Measurements from ENCODE around the gene CSTPP1.

CSTPP1 gene

DNA sequence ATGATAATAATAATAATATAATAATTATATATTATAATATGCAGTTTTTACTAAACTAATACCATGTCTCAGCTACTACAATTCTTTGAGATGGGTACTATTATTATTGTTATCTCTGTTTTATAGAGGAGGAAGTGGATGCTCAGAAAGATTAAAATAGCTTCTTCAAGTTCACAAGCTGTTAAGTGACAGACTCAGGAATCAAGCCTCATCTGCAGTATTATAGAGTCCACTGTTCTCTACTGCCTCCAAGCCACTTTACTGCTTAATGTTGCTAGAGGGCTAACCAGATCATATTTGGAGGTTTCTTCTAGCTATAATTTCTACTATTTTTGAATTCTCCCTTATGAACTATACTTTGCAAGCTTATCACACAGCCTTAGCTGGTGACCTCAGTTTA, 62.7 kb downstream of the CSTPP1 start:
- DNase-seq, result no peak

DNA sequence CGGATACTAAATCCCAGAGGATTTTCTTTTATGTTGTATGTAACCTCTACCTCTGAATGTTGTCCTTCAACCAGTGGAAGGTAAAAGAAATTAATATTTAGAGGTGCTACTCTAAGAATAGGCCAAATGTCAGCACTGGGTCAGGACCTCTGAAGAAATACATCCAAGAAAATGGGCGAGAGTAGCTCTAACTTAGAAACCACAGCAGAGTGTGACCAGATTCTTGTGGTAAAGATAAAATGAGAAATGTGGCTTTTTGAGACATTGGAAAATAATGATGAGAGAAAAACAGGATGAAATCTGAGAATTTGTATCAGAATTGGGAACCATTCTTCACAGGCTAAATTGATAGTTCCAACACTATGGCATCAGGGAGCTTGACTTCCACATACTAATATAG, 63.5 kb downstream of the CSTPP1 start:
- no peak for DNase-seq

DNA sequence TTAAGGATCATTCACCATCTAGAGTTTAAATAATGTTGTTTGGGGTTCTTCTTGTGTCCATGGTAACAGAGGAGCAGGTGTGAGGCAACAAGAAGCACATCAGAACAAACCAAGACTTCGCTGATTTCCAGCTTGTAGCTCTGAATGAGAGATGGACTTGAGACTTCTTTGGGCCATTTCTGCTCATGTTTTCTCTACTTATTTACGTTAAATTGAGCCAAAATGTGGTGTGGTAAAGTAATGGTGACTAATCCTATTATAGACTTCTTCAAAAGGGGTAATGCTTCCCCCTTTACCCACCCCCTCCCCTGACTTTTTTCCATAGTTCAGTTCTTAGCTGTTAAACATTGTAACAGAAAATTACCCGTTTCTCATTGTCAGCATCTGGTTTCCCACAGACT, 65.2 kb downstream of the CSTPP1 start:
- no peak for DNase-seq

DNA sequence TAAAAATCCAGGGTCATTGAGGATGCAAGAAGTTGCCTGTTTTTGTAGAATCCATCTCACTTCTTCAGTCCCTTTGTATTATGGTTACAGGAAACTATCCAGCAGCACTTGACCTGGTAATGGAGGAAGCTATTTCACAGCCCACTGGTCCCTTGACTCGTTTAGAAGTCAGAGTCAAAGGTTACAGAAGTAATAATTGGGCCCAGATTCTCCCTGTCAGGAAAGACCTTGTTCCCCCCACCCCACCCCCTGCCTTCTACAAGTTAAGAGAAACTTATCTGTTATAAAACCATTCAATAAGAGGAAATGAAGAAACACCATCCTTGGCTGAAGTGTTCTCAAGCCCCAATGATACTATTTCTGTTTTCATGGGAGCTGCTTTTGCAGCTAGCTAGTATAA, 65.8 kb downstream of the CSTPP1 start:
- no peak for DNase-seq

DNA sequence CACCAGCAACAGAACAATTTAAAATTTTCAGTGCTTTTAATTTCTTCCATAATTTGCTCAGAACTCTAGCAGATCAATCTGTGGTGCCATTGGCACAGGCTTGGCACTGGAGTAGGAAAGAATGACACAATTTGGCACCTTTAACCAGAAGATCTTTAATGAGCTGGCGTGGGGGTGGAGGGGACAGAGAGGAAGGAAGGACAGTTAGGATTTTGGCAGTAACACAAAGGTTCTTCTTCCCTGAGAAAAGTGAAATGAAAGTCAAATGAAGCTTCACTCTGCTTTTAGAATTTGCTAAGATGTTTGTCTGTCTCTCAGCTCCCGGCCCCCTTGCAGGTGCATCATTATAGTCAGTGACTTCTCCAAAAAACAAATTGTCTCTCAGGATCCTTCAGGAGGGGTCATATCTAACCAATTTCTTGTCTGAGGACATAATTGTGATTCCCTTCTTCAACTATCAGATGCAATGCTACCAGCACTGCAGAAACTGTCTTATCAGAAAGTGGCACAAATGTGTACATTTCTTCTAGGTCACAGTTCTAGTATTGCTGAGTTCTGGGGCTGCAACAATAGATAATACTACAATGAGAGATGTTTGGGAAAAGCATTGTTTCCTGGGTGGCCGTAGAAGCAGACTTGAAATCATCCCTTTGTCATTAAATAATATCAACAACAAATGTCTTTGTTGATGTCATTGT, 66.8 kb downstream of the CSTPP1 start:
- DNase-seq, result peak; percentile 37 to 44

DNA sequence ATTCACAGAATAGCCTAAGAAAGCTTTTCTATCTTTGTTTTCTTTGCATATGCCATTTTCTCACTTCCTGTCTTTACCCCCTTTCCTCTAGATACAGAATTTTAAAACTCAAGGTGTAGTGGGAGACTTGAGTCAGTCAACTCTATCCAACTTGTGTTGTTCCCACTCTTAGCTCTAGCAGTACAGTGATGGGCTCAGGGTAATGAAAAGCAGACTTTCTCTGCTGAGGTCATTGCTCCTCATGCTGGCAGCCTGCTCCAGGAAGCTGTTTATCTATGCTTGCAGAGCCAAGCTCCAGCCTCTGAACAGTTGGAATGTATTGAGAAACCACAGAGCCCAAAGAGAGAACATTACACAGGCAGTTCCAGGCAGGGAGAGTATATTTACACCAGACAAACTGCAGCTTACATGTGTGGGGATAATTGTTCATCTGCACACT, 68.1 kb downstream of the CSTPP1 start:
- DNase-seq, result no peak

DNA sequence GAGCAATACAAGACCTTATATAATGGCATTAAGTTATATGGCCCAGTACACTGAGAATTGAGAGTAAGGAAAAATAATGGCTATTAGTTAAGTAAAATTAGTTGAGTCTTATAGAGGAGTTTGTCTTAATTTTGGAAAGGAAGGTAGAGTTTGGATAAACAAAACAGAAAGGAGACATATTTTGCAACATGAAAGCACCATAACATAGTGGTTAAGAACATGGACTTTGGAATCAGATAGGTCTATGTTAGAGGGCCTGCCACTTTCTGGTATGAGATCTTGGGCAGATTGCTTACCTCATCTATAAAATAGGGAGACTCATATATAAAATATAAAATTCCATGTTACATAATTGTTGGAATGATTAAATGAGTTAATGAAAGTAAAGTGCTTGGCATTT, 68.9 kb downstream of the CSTPP1 start:
- no peak for DNase-seq

DNA sequence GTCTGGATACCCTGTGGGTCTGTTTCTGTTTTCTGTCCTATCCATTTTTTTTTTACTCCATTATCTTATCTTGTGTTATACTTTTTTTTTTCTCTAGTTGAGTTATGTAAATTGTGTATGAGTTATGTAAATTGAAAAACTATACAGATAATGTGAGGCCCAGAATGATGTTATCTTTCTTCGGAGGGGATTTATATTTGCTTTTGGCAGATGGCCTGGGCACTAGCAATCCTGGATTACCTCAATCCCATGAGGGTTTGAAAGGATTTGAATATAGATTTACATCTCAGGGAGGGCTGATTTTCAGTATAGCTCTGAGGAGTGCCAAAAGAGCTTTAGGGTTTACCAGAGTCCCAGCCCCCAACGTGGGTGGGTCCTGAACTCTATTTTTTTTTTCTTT, 71.0 kb downstream of the CSTPP1 start:
- DNase-seq, result no peak

DNA sequence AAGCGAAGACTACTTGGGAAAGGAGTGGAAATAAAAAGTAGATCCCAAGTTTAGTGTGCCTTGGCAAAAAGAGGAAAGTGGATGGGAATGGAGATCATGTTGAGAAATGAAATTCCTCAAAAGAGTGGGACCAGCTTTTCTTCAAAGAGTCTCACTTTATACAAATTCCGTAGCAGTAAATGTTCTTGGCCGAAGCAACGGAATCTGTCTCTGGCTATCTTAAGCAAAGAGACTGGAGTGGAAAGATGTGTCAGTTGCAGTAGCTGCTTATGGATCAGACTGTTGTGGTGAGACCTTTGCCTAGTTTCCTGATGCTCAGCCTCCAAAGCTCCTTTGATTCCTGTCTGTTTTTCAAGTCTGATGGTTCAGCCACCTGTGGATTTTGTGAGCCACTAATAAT, 73.6 kb downstream of the CSTPP1 start:
- no peak for DNase-seq

DNA sequence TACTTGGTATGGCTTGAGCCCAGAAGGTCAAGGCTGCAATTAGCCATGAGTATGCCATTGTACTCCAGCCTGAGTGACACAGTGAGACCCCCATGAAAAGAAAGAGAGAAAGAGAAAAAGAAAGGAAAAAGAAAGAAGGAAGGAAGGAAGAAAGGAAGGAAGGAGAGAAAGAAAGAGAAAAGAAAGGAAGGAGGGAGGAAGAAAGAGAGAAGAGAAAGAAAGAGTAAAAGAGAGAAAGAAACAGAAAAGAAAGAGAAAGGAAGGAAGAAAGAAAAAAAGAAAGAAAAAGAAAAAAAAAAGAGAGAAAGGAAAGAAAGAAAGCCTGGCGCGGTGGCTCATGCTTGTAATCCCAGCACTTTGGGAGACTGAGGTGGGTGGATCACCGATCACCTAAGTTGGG, 77.5 kb downstream of the CSTPP1 start:
- DNase-seq, result no peak

DNA sequence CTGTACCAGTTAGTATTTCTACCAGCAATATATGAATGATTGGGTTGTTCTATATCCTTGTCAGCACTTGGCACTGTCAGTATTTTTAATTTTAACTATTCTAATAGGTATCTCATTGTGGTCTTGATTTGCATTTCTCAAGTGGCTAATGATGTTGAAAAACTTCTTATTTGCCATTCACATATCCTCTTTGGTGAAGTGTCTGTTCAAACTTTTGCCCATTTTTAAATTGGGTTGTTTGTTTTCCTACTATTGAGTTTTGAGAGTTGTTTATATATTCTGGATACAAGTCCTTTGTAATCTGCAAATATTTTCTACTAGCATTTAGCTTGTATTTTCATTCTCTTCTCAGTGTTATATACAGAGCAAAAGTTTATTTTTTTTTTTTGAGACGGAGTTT, 82.1 kb downstream of the CSTPP1 start:
- DNase-seq, result no peak

DNA sequence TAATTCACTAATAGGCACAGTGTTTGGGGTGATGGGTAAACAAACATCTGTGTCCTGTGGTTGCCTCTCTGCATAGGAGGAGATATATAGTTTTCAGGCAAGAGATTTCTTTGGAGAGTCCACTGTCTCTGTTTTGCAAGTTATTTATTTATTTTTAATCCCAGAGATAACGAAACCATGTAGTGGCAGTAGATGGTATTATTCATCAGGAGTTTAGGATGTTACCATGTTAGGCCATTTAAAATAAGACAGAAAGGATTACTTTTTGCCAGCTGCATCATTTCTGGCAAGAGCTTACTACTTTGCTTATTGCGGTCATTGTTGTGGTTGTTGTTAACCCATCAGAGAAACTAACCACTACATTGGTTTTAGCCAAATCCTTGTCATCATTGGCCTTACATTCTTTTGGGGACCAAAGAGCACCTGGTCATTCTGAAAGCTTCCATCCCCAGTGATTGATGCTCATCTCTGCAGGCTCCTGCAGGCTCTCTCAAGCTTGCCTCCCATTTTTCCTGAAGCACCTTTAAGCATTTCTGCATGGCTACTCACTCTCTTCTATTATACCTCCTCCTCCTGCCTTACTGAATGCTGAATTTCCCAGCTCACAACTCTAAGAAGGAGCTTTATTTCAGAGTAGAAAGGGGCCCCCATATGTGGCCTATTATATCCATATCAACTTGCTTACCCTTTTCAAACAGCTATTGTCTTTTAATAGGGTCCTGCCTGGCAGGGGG, 84.4 kb downstream of the CSTPP1 start:
- no peak for DNase-seq

DNA sequence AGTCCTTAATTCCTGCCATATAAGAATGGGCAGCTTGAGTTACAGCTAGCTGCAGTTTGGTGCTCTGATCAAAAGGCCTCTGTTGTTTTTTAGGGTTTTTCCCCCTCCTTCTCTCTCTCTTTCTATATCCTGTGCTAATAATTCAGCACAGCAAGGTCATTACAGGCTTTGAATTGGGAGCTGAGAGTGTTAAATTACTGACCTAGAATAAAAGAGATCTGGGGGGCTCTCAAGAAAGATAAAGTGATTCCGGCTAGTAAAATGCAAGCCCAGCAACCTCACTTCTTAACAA, 84.9 kb downstream of the CSTPP1 start:
- no peak for DNase-seq

DNA sequence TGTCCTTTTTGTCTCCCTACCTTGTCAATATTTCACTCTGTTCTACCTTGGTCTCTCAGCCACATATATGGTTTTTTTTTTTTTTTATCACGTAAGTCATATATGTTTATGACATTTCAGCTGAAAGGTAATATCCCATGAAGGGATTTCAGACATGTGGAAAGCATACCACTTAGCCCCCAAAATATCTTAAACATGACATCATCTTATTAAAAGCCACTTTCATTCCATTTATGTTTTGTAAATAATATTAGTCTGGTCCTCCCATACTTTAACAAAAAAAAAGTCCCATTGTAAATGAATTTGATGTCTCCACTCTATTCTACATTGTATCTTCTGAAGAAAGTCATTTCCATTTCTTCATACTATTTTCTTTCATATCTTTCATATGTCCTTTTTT, 85.4 kb downstream of the CSTPP1 start:
- DNase-seq, result no peak

DNA sequence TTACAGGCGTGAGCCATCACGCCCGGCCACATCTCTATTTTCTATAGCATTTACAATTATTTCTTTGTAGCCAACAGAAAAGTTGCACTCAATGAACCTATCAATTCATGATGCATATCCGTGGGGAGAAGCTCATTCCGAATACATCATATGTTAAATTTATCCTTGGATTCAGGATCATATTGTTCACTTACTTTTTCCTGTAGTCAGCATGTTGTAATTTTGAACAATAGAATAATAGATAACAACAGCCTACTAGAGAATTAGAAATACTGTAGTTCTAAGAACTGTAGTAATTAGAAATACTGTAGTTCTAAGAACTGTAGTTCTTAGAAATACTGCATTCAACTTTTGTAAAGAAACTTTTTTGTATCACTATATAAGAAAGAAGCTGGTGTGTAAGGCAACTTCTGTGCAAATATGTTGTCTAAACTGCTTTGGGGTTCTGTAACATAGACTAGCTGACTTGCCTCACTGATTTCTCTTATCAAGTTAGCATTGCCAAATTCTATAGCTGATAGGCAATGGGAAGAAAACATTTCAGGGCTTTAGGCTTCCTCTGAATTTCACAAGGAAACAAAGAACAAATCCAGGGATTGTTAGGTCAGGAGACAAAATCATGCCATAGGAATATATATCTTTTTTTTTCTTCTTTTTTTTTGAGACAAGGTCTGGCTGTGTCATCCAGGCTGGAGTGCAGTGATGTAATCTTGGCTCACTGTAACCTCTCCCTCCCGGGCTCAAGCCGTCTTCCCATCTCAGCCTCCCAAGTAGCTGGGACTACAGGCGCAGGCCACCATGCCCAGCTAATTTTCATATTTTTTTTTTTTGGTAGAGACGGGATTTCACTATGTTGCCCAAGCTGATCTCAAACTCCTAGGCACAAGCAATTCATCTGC, 91.9 kb downstream of the CSTPP1 start:
- DNase-seq, result no peak

DNA sequence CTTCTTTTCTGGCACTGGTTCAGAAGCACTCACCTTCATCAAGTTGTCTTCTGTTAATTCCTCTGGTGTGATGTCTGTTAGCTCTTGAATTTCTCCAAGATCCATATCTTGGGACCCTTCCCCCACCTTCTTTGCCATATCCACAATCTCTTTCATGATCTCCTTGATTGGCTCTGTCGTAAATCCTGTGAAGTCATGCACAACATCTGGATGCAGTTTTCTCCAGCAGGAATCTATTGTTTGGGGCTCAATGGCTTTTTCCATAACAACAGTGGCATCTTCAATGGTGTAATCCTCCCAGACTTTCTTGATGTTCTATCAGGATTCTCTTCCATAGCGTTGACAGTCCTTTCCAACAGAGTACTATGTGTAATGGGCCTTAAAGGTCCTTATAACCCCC, 96.9 kb downstream of the CSTPP1 start:
- no peak for DNase-seq

DNA sequence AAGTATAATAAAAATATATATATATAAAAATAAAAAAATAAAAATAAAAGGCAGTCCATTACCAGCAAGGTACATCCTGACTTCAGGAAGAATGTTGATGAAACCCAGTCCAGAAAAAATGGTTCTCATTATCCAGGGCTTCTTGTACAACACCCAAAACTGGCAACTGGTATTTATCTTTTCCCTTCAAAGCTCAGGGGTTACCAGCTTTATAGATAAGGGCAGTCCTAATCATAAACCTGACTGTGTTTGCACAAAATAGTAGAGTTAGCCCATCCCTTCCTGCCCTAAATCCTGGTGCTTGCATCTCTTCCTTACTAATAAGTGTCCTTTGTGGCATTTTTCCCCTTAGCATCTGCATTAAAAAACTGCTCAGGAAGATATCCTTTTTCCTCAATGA, 97.5 kb downstream of the CSTPP1 start:
- DNase-seq, result no peak

DNA sequence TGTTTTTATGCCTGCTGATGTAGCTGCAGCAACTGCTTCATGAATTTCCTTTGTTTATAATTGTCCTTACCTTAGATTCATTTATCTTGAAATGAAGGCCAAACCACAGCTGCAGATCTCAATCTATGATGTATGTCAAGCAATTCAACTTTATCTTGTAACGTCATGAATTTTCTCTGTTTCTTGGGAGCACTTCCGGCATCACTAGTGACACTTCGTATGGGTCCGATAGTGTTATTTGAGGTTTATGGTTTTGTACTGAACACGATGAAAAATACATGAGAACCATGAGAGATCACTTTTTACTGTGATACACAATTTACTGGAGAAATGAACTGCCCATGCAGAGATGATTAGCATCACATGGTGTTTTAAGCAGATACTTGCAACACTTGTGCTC, 98.5 kb downstream of the CSTPP1 start:
- DNase-seq, result no peak

DNA sequence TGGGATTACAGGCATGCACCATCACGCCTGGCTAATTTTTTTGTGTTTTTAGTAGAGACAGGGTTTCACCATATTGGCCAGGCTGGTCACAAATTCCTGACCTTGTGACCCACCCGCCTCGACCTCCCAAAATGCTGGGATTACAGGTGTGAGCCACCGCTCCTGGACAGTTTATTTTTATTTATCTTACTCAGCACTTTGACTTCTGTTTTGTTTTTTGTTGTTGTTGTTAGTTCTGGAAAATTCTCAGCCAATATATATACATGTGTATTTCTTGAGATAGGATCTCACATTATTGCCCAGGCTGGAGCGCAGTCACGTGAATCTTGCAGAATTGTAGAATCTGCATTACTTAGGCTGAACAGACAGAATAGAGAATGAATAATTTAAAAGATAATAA, 107.6 kb downstream of the CSTPP1 start:
- no peak for DNase-seq

DNA sequence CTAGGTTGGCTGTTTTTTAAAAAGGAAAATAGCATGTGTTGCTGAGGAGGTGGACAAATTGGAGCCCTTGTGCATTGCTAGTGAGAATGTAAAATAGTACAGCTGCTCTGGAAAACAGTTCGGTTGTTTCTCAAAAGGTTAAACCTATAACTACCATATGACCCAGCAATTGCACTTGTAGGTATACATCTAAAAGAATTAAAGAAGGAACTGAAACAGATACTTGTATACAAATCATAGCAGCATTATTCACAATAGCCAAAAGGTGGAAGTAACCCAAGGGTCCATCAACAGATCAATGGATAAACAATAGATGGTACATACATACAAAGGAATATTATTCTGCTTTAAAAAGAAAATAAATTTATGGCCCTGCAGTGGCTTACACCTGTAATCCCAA, 111.4 kb downstream of the CSTPP1 start:
- no peak for DNase-seq

DNA sequence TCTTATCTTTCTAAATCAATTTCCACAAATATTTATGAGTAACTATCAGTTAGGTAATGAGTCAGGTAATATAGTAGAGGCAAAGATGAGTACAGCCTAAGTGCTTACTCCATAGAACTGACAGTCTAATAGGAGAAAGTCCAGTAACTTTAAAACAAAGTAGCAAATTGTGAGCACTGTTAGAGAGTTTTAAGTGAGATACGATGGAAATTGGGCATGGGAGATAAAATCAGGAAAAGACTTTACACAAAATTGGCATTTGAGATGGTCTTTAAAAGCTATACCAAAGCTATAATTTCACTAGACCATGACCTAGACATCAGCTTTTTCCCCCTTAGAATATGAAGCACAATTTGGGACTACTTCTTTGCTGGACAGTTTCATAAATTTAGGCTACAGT, 113.7 kb downstream of the CSTPP1 start:
- no peak for DNase-seq

DNA sequence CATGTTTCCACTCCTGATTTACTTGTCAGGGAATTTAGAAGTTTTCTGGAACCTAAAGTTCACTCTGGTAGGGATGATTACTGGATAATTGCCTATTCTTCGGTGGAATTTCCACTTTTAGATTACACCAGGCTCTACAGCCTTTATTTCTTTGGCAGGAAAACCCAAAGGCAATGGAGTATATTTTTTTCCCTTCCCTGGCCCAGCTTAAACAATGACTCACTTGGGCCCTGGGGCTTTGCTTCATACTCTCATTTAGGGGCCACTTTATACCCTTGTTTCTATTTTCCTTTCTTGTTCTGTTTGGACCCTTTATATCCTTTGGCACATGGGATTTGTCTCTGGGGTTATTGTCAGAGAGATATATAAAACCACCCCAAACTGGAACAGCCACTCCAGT, 114.7 kb downstream of the CSTPP1 start:
- DNase-seq, result no peak

DNA sequence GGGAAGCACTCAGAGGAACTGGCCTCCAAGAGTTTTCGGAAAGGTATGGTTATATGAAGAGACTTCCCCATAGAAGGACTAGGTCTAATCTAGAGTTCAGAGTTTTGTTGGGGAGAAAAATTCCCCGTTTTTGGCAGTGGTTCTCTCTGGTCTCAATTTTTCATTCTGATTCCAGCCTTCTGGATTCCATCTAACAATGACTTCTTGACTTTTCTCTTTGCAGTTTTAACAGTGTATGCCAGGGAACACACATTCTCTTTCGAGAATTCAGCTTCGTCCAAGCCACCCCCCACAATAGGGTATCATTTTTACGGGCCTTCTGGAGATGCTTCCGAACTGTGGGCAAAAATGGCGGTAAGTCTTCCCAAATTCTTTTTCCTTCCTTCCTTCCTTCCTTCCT, 115.6 kb downstream of the CSTPP1 start:
- DNase-seq, result no peak

DNA sequence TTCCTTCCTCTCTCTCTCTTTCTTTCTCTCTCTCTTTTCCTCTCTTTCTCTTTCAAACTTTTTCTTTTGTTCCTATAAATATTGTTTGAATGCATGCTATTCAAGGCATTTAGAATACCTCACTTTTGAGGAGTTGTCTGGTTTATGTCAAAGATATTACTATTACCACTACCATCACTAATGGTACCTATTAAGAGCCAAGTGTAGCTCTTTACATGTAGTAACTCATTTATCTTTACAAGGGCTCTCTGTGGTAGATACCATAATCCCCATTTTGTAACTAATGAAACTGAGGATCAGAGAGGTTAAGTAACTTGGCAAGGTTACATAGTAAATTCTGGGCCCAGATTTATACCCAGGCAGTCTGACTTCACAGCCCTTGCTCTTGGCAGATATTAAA, 116.0 kb downstream of the CSTPP1 start:
- no peak for DNase-seq
